ENCODE results near the gene CHCHD3.

CHCHD3 gene

GRCh38 chr7:132738254-132738653, 343.6 kb downstream of the CHCHD3 start:
- no peak for DNase-seq (ENCODE audit: low spot score)

GRCh38 chr7:132735476-132735875, 346.4 kb downstream of the CHCHD3 start:
- DNase-seq (ENCODE audit: low spot score) = no peak
